Stimulated activated CD8-positive, alpha-beta memory T cell treated with anti-CD3 and anti-CD28 coated beads, Interleukin-2, amount 100 ng/mL, for 1 hour (primary cell): ENCODE data around the gene PTPN6.

Source experiments
- DNase-seq, 2 donors: peaks; one replicate each; pipeline ENCODE4 v3.0.0-alpha.2; 2020; ENCODE audit warnings: low read depth in 2 of 2

PTPN6 gene

GRCh38 chr12:6970096-6970527 is 19.0 kb downstream of the PTPN6 start:
- DNase-seq: no peak

GRCh38 chr12:6974180-6974579 is 23.0 kb downstream of the PTPN6 start:
- DNase-seq: no peak

DNA sequence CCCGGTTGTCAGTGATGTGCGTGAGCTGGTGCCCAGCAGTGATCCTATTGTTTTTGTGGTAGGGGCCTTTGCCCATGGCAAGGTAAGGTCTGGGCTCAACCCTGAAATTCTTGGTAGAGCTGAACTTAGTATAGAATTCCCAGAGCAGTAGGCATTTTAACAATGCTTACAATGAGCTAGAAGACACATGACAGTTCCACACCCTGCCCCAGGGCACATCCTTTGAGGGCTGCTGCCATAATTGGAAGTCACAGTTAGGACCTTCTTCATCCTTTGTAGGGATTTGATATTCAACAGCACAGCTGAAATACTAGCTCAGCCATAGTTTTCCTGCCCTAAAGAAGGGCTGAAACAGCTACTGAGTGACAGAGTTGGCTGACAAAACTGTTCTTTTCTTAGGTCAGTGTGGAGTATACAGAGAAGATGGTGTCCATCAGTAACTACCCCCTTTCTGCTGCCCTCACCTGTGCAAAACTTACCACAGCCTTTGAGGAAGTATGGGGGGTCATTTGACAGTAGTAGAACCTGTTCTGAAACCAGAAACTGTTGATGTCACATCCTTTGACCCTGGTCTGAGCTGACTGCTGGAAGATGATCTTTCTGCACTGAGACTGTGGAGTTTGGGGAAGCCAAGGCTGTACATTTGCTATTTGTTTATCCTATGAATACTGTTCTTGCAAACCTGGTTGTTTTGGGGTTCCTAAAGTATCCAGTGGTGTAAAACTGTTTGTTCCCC is 24.3 kb downstream of the PTPN6 start:
- DNase-seq: no peak

- no peak for DNase-seq
These were observed 26.5 kb downstream of the PTPN6 start for GRCh38 chr12:6977653-6978052.

- no peak for DNase-seq
These were observed 27.0 kb downstream of the PTPN6 start for GRCh38 chr12:6978188-6978587.

DNA sequence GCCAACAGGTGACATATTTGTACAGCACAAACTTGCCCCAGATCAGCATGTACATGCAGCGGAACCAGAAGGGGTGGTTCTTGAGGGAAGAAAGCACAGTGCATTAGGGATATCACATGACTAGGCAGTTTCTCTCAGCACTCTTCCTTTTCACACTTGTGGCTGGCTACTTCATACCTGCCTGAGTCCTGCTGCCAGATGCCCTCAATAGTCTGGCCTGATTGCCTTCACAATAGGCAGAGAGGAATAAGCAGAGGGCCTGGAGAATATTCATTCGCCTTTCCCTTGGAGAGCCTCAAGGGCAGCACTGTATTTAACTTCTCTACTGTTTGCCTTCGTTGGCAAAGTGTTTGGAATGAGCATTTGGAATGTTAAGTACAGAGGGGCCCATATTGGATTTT is 27.5 kb downstream of the PTPN6 start:
- no peak for DNase-seq

- no peak for DNase-seq
These were observed 27.9 kb downstream of the PTPN6 start for GRCh38 chr12:6979021-6979420.

- no peak for DNase-seq
These were observed 28.3 kb downstream of the PTPN6 start for GRCh38 chr12:6979453-6979852.

- DNase-seq: no peak
These were observed 28.9 kb downstream of the PTPN6 start for GRCh38 chr12:6980075-6980474.

- DNase-seq: no peak
These were observed 29.6 kb downstream of the PTPN6 start for GRCh38 chr12:6980740-6981139.

GRCh38 chr12:6981152-6982052 is 30.2 kb downstream of the PTPN6 start:
- DNase-seq: no peak

GRCh38 chr12:6982532-6982931 is 31.4 kb downstream of the PTPN6 start:
- DNase-seq: no peak

DNA sequence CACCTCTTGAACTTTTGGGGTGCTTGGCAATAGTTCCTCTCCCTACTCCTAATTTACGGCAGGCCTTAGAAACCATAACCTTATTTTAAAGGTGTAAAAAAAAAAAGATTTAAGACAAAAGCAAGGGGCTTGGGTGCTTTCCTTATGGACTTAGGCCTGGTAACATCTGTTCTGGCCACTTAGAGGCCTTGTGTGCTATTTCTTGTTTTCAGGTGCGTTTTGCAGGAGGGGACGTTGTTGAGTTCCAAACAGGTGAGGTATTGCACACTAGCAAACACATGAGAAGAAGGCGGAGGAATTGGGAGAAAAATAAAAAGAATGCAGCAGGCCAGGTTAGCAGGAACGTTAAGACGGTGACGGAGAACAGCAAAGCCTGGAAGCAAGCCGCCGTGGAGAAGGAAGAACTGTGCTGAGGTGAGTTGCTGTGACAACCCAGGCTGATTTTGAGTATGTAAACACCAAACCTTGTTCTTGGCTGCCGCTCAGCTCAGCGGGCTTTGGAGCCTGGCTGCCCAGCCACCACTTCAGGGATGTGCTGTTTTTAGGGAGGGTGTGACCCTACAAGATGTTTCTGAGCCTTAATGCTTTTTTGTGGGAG is 36.9 kb downstream of the PTPN6 start:
- no peak for DNase-seq

GRCh38 chr12:6996040-6996441 is 44.9 kb downstream of the PTPN6 start:
- DNase-seq: no peak

DNA sequence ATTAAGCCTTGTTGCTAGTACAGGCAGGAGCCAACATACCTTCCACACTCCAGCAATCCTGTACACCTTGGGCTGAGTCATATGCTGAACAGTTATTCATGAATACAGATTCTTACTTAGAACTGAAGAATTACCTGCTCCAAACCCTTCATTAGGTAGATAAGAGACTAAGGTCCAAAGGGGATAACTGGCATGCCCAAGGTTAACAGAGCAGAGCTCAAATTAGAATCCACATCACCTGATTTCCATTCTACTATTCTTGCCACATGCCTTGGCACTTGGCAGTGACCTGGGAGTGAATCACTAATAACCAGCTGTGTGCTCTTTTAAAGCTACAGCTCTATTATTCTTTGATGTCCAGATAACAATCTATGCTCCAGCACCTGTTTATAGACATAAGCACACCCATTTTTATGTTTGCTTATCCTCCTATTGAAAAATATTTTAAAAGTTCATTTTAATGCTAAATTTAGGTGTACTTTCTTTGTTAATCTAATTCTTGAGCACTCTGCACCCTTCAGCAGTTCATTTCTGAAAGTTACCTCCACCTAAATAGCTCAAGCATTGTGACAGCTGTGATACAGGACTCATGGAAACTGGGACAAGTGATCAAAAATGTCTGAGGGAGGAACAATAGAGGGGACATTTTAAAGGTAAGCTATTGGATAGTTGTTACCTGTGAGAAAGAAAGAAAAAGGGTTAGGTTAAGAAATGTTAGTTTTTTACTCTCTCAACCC is 47.7 kb downstream of the PTPN6 start:
- no peak for DNase-seq

DNA sequence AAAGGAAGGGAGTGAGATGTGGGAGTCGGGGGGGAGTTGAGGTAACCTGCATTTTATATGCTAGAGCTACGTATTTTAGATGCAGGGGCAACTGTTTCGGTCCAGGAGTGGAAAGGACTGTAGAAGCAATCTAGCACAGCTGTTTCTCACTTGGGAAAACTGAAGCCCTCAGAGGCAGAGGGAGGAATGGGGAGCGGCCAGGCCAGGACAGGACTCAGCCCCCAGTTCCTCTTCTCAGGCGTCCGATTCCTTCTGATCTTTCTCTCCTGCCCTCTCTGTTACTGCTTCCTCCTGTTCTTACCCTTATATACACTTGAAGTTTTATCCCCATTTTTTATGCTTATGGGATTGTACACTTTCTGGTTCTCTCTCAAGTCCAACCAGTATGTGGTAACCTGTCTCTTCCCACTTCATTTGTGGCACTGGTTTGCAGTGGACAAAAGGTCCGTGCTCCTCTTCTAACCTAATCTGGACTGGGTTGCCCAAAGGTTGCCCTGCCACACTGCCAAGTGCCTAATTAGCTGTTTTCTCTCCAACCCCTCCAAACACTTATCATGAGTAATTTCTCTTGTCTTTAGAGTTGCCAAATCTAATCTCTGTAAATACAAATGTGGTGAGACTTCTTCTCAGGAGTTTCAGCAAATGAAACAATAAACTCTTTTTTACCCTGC is 50.9 kb downstream of the PTPN6 start:
- no peak for DNase-seq

DNA sequence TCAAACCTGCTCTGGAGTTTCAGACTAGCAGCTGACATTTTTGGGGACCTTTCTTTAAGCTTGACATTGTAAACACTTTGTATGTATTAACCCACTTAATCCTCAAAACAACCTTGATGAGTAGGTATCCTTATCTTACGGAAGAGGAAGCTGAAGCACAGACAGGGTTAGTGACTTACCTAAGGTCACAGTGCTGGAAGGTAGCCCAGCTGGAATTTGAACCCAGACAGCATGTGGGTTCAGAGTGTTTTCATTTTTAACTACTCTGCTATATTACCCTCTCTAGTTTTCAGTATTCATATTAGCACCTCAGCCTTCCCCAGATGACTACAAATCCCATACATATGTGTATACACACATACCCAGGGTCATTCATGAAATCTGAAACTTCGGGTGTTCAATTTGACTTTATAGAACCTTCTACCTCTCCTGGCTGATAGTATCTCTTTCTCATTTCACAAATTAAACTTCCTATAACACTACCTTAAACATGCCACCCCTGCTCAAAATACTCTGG is 53.2 kb downstream of the PTPN6 start:
- no peak for DNase-seq

- DNase-seq: no peak
These were observed 53.7 kb downstream of the PTPN6 start for GRCh38 chr12:7004840-7005239.

- DNase-seq: no peak
These were observed 54.2 kb downstream of the PTPN6 start for GRCh38 chr12:7005311-7005710.

DNA sequence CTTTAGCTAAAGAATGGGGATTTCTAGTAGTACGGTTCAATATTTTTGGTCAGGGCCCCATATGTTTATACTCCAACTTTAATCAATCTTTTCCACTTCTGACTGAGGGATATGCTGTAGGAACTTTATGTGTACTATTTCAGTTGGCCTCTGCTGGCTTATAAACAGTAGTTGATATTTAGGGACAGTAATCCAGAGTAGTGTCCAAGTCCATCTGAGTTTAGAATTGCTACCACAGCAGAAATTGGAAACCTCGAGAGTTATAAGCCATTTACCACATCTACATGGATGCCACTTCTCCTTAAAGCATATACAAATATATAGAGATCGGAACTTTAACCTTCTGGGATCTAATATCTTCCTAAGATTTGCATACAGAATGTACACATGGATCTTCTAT is 55.5 kb downstream of the PTPN6 start:
- no peak for DNase-seq

- DNase-seq: no peak
These were observed 57.7 kb downstream of the PTPN6 start for GRCh38 chr12:7008864-7009263.
